Right lung (tissue), 5 donors: ENCODE results near the gene PRDM11. TPM values are rescaled to one million over a fixed set of nuclear protein-coding genes. Genes with fewer than 3 reads are reported as not detected.
"Not testable (repeated sequence)": the region's sequence is repeated elsewhere in the genome, so short reads cannot be mapped to it uniquely, and the experiment has no call there.

Source experiments
- DNase-seq, 2 donors: peaks; one replicate each; pipeline ENCODE4 v3.0.0-alpha.2; 2013
- polyA plus RNA-seq, 5 donors: library from polyadenylated mRNA; unstranded; fragments of 120-200 nt; gene quantifications; one replicate each; pipeline versions ENCODE4 v1.2.1 to v1.2.3, GENCODE V29; 2013; ENCODE audit warnings: inconsistent platforms in 1 of 5, low replicate concordance in 1 of 5; ENCODE audit not compliant: insufficient read length in 5 of 5, insufficient read depth in 1 of 5

The PRDM11 gene
- polyA plus RNA-seq, 5 donors = 14.2 to 24.7 (median 21.8) TPM

- DNase-seq = no peak
These were observed 86.1 kb downstream of the PRDM11 start for GRCh38 chr11:45232341-45233080.

GRCh38 chr11:45233121-45233803 is 86.8 kb downstream of the PRDM11 start:
- DNase-seq = peak in 1 of 2 donors; percentile 47

DNA sequence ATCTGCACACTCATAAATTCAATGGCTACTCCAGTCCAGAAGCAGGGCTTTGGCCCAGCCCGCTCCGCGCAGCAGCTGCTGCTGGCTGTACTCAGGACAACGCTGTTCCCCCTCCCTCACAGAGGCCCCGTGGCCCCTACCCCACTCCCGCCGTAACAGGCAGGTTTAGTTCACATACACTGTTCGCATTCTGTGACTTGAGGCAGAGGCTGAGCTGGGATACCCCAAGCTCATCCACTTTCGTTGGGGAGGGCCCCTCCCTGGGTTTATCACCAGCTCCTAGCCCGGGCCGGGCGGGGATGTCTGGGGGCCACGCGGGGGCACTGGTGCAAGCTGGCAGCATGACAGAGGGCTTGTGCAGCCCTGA is 87.3 kb downstream of the PRDM11 start:
- no peak for DNase-seq

- DNase-seq = no peak
These were observed 88.0 kb downstream of the PRDM11 start for GRCh38 chr11:45234306-45235006.

- DNase-seq = no peak
These were observed 91.4 kb downstream of the PRDM11 start for GRCh38 chr11:45237711-45238315.

GRCh38 chr11:45238724-45239123 is 92.3 kb downstream of the PRDM11 start:
- no peak for DNase-seq

DNA sequence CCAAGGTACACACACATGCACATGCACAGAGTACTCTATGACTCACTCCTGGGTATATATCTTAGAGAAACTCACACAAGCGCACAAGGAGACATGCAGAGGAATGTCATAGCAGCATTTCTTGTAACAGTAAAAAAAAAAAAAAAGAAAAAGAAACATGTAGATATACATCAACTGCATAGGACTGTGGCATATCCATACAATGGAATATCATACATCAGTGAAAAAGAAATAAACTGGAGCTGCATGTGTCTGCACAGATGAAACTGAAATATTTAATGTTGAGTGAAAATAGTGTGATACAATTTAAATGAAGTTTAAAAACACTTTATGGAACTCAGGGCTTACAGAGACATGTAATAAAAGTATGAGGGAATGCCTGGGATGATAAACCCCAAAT is 93.3 kb downstream of the PRDM11 start:
- no peak for DNase-seq

DNA sequence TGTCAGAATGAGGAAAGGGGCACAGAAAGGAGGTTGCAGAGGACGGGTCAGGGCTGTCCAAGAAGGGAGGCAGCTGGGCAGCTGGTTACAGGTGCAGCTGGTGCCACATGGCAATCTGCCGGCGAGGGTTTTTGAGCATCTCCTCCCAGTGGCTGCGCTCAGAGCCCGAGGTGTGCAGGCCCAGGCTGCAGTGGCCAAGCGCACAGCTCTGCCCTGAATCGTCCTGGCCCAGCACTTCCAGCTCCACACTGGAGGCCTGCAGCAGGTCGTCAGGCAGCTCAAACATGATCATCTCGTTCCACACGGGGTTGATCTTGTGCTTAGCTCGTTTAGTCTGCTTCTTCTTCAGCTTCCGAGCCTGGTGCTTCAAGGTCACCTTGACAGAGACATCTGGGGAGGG is 97.5 kb downstream of the PRDM11 start:
- DNase-seq = no peak

DNA sequence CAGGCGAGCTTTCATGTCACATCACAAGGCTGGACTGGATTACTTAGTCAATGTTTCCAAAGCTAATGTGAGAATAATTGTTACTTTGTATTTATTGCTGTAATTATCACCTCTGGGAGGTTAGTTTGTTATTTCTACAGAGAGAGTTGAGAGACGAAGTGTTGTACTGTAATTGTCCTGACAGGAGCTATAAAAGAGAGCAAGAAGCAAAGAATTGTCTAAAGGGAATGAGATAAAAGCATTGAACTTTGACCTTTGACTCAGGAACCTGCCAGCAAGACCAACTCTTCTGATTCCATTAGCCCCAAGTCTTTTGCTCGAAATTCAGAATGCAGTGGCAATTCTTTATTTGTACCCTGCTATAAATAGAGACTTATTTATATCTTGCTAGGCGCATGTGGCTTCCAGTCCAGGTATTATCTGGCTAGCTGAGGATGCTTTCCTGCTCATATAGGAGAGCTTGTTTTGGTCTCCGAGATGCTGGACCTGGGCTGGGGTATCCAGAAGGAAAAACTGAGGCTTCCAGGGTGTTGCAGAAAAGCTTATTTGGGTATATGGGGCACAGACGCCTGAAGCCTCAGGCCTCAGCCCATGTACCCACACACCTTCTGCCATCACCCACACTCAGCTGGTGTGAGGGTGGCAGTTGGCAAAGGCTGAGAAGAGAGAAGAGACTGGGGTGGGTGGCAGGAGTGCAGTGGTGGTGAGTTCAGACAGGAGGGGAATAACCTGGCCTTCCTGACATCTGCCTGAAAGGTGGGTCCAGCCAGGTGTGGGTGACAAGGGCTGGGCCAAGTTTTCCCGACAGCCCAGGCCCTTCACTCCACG is 99.0 kb downstream of the PRDM11 start:
- DNase-seq = no peak

GRCh38 chr11:45246241-45246640 is 99.8 kb downstream of the PRDM11 start:
- no peak for DNase-seq

DNA sequence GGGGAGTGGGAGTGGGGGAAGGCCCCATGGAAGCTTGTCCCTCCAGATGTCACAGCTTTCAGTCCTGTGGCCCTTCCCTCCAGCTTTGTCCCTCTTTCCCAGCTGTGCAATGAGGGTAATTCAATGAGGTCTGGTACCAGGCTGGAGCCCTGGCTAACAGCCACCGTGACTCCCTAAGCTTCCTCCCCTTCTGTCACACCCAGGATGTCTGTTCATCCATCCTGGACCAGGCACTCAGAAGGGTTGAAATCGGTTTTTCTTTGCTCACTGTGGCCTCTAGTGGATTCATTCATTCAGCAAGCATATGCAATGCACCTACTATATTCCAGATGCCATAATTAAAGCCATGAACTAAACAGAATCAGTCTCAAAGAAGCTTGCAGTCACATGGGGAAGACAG is 101.0 kb downstream of the PRDM11 start:
- DNase-seq = no peak

DNA sequence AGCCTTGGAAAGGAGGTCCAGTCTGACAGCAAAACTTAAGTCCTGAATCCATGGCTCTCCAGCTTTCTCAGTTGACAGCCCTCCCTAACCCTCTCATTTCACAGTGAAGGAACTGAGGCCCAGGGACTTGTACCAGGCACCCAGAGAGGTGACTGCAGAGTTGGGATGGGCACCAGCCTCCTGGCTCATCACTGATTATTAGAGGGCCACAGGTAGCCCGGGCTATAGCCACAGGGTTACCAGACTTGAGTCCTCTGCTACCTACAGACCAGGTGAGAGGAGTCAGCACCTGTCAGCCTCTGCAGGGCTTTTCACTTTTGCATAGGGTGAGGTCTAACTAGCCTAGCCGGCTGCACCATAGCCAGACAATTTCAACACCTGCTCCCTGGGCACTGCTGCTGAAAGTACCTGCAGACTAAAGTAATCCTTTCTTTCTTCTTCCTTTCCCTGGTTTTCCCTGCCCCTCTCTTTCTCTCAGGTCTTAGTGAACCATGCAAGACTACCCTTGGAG is 102.1 kb downstream of the PRDM11 start:
- DNase-seq = no peak

DNA sequence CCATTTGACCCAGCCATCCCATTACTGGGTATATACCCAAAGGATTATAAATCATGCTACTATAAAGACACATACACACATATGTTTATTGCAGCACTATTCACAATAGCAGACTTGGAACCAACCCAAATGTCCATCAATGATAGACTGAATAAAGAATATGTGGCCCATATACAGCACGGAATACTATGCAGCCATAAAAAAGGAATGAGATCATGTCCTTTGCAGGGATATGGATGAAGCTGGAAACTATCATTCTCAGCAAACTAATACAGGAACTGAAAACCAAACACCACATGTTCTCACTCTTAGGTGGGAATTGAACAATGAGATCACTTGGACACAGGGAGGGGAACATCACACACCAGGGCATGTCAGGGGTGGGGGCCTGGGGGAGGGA is 102.9 kb downstream of the PRDM11 start:
- not testable (repeated sequence) for DNase-seq

- peak; percentile 35 to 48 for DNase-seq
These were observed 103.7 kb downstream of the PRDM11 start for GRCh38 chr11:45250035-45250718.

DNA sequence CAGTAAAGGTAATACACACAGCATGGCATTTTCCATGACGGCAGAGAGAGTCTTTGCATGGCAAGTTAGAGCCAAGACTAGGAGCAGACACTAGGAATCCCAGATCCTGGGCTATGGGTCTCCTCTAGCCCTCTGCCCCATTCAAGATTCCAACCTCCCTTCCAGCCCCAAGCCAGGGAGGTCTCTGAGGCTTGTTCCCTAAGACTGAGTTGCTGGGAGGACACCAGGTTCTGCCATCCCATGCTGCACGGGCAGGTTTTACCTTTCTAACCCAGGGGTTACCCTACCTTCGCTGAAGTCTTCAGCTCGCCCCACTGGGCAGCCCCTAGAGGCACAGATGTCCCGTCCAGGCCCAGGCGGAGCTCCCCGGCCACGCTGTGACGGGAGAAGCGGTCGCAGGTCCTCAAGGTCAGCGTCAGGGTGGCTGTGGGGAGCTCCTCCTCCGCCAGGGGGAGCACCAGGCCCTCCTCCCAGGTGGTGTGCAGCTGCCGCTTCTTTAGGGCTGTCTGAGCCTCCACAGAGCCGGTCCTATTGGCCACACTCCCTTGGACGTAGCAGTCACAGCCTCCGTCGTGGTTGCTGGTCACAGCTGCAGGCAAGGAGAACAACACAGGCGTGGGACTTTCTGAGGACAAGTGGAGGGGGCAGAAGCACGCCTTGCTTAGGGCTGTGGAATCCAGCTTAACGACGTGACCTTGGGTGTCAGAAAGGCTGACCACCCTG is 105.9 kb downstream of the PRDM11 start:
- DNase-seq = no peak

- DNase-seq = no peak
These were observed 106.4 kb downstream of the PRDM11 start for GRCh38 chr11:45252877-45253276.

DNA sequence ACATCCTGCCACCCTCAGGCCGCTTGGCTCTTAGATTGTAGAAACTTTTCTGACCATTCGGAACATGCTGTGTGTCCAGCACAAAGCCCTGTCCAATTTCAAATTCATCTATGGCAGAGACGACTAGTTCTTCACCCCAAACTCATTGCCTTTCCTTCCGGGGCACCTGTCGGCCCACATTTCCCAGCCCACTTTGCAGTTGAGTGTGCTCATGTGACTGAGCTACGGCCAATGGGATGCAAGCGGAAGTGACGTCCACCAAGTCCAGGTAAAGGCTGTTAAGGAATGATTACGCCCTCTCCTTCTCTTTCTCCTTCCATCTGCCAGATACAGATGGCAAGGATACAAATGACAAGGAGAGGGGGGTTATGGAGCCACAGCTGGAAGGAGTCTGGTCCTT is 107.2 kb downstream of the PRDM11 start:
- DNase-seq = no peak

DNA sequence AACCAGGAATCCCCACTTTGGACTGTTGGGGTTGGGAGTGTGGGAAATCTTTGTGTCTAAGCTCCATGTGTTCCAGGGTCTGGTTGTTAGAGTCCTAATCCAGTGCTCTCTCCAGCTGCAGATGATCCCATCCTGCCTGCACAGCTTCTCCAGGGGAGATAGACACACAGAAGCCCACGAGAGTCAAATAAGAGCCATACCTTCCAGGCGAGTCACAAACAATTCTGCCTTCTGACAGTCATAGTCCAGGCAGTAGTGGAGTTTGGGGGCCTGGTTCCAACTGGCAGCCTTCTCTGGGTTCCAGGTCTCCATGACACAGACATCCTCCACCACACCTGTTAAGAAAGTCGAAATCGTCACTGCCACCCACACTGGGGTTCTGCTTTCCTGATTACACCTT is 107.6 kb downstream of the PRDM11 start:
- DNase-seq = no peak

GRCh38 chr11:45258982-45259530 is 112.6 kb downstream of the PRDM11 start:
- DNase-seq = peak; percentile 59 to 69

DNA sequence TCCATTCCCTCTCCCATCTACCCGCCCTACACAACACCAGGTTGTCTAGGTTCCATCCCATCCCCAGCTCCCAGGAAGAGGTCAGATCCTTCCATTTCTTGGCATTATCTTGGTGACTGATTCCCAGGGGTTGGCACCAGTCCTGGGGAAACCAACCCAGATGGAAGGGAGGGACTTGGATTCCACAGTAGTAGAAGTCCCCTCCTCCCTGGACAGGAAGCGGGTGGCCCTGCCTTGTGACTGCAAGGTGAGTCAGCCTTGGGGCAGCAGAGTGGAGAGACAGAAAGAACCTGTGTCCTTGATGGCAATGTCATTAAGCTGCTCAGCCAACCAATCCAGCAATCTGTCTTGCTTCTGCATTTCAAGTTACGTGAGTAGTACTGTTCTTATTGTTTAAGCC is 113.2 kb downstream of the PRDM11 start:
- DNase-seq = no peak
